ENCODE data around the gene PRKCQ. TPM values are rescaled to one million over a fixed set of nuclear protein-coding genes. Genes with fewer than 3 reads are reported as not detected.

Gene PRKCQ
- total RNA-seq, 1 experiment from 2014 or later, result 12.1 TPM

- H4K8ac ChIP-seq (replicated peaks; ENCODE audit: insufficient read length, low read depth, low read length), result no peak overlapping the region
- H2BK20ac ChIP-seq (ENCODE audit: low read depth, low read length, poor library complexity, severe bottlenecking), result no peak overlapping the region
- H3K4me1 Mint-ChIP-seq, result peaks cover 3 to 11% of the 10 kb centered on the region in 2 experiments; a peak in 2 of 4 replicates
- TF ChIP-seq CTCF (conservative IDR thresholded peaks at IDR 0.05), result no peak
- no peak for DNase-seq
- no peak overlapping the region for H2BK12ac ChIP-seq (ENCODE audit: insufficient read length, low read depth, low read length)
- H3K79me2 ChIP-seq (ENCODE audit: insufficient read depth, low read length), result no peaks in the 10 kb centered on the region
- no peak overlapping the region for H3K4me2 ChIP-seq (ENCODE audit: insufficient read depth, insufficient read length, low read length)
- no peak overlapping the region for H3K56ac ChIP-seq (ENCODE audit: insufficient read length, low read depth, low read length)
- no peak overlapping the region for H3K27ac ChIP-seq (ENCODE audit: insufficient read length, low read depth, low read length)
- no peaks in the 10 kb centered on the region for H3K4me1 ChIP-seq (ENCODE audit: insufficient read depth, low read length)
- H4K20me1 ChIP-seq (ENCODE audit: control insufficient read depth, insufficient read depth, insufficient read length), result no peaks in the 10 kb centered on the region
- no peak overlapping the region for H2AK5ac ChIP-seq (ENCODE audit: insufficient read length, low read length)
- no peak overlapping the region for H3K18ac ChIP-seq (ENCODE audit: insufficient read length, low read depth, low read length)
- no peaks in the 10 kb centered on the region for H3K23me2 ChIP-seq (ENCODE audit: insufficient read length, low read depth, low read length, poor library complexity, severe bottlenecking)
- no peak overlapping the region for H4K5ac ChIP-seq (ENCODE audit: insufficient read length, low read depth, low read length)
- H3K79me1 ChIP-seq (ENCODE audit: insufficient read depth, low read depth, low read length, poor library complexity, severe bottlenecking), result no peaks in the 10 kb centered on the region
- peaks cover 0 to 17% (median 11%) of the 10 kb centered on the region in 3 experiments; a peak in 4 of 7 replicates for H3K36me3 Mint-ChIP-seq (ENCODE audit: insufficient read depth in 1 of 3, low read depth in 3 of 3)
- no peak overlapping the region for H2BK5ac ChIP-seq (ENCODE audit: insufficient read length, low read length)
- H3K4me3 Mint-ChIP-seq, result no peak overlapping the region
- no peaks in the 10 kb centered on the region for H3K27me3 ChIP-seq (ENCODE audit: insufficient read depth, low read length)
- no peaks in the 10 kb centered on the region for H3K27me3 Mint-ChIP-seq (ENCODE audit: low read depth)
- H3T11ph ChIP-seq (ENCODE audit: low read length), result no peak overlapping the region
- H3K23ac ChIP-seq (ENCODE audit: insufficient read length, low read depth, low read length), result no peak overlapping the region
- no peak overlapping the region for H2BK120ac ChIP-seq (ENCODE audit: low read depth, low read length, poor library complexity, severe bottlenecking)
- no CpG with 5 or more reads among the region's 11 CpGs for WGBS (ENCODE audit: extremely low coverage, insufficient read length, low lambda C conversion rate)
- no peak overlapping the region for H4K91ac ChIP-seq (ENCODE audit: insufficient read length, low read depth, low read length)
- no peak overlapping the region for H3K14ac ChIP-seq (ENCODE audit: insufficient read depth, low read length)
- no peaks in the 10 kb centered on the region for H3K9me3 Mint-ChIP-seq
- no peak overlapping the region for H2AFZ ChIP-seq (ENCODE audit: low read length)
- H3K27ac Mint-ChIP-seq, result no peak overlapping the region
- no peak overlapping the region for H3K9ac ChIP-seq (ENCODE audit: extremely low read depth, insufficient read length, low read length)
- H3K4ac ChIP-seq (ENCODE audit: low read depth, low read length), result no peak overlapping the region
- H2BK15ac ChIP-seq (ENCODE audit: low read depth, low read length), result no peak overlapping the region
- no peaks in the 10 kb centered on the region for H3K9me3 ChIP-seq (ENCODE audit: control insufficient read depth, low read depth, low read length)
Observed at GRCh38 chr10:6589287-6590094, 9.4 kb upstream of the PRKCQ start.
